OCI-LY1 (cell line): ENCODE data around the gene RELB.

Source experiments
- EZH2 ChIP-seq: fragments of 200-600 bp; sonication (generic), shearing (Covaris generic); IDR thresholded peaks from 2 replicates; pipeline ENCODE4 v1.8.0; 2017; ENCODE audit warnings: borderline replicate concordance, mixed run types, mild to moderate bottlenecking, antibody characterized with exemption, low read length, moderate library complexity, mixed read lengths
- TF ChIP-seq, protein P1 (sequence below): fragments of 200-600 bp; sonication (generic), shearing (Covaris generic); IDR thresholded peaks from 2 replicates; pipeline ENCODE4 v1.5.1; 2017; ENCODE audit warnings: mild to moderate bottlenecking, antibody characterized with exemption, low read length, moderate library complexity, mixed read lengths

GRCh38 chr19:44993526-44993925, 7.7 kb upstream of the RELB start:
- TF ChIP-seq, protein P1, sequence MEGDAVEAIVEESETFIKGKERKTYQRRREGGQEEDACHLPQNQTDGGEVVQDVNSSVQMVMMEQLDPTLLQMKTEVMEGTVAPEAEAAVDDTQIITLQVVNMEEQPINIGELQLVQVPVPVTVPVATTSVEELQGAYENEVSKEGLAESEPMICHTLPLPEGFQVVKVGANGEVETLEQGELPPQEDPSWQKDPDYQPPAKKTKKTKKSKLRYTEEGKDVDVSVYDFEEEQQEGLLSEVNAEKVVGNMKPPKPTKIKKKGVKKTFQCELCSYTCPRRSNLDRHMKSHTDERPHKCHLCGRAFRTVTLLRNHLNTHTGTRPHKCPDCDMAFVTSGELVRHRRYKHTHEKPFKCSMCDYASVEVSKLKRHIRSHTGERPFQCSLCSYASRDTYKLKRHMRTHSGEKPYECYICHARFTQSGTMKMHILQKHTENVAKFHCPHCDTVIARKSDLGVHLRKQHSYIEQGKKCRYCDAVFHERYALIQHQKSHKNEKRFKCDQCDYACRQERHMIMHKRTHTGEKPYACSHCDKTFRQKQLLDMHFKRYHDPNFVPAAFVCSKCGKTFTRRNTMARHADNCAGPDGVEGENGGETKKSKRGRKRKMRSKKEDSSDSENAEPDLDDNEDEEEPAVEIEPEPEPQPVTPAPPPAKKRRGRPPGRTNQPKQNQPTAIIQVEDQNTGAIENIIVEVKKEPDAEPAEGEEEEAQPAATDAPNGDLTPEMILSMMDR, result no peak
- no peak for TF ChIP-seq EZH2
